ENCODE results near the gene KCNH6. TPM values are rescaled to one million over a fixed set of nuclear protein-coding genes. Genes with fewer than 3 reads are reported as not detected.

The KCNH6 gene
- total RNA-seq, 4 donors from 2014 or later = not detected

GRCh38 chr17:63476459-63476853 lies 46.7 kb upstream of the KCNH6 start:
- Histone ChIP-seq H3K36me3 (no peaks in the 10 kb centered on the region), H3K4me3 (peak overlapping the region; percentile 28 to 66), H3K4me1 (peaks cover 0 to 39% (median 21%) of the 10 kb centered on the region in 3 donors), H3K9me3 (no peaks in the 10 kb centered on the region), H3K27me3 (peaks cover 67% of the 10 kb centered on the region), H3K27ac (peak overlapping the region in 2 of 4 donors; percentile 35 to 54)
- TF ChIP-seq EP300 (IDR thresholded peaks at IDR 0.05) = no peak
- TF ChIP-seq POLR2A (IDR thresholded peaks at IDR 0.05) = no peak
- TF ChIP-seq, protein P1, sequence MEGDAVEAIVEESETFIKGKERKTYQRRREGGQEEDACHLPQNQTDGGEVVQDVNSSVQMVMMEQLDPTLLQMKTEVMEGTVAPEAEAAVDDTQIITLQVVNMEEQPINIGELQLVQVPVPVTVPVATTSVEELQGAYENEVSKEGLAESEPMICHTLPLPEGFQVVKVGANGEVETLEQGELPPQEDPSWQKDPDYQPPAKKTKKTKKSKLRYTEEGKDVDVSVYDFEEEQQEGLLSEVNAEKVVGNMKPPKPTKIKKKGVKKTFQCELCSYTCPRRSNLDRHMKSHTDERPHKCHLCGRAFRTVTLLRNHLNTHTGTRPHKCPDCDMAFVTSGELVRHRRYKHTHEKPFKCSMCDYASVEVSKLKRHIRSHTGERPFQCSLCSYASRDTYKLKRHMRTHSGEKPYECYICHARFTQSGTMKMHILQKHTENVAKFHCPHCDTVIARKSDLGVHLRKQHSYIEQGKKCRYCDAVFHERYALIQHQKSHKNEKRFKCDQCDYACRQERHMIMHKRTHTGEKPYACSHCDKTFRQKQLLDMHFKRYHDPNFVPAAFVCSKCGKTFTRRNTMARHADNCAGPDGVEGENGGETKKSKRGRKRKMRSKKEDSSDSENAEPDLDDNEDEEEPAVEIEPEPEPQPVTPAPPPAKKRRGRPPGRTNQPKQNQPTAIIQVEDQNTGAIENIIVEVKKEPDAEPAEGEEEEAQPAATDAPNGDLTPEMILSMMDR (IDR thresholded peaks at IDR 0.05) = no peak
- no peak for TF ChIP-seq POLR2AphosphoS5 (IDR thresholded peaks at IDR 0.05)
- WGBS, 2 donors (ENCODE audit: low coverage in 1 of 2) = 6% methylated on average over 3 of the region's 36 CpGs; no CpG with 5 or more reads in 1 of the 2 donors
- no peak for ATAC-seq

GRCh38 chr17:63476854-63477479 lies 46.2 kb upstream of the KCNH6 start, which contains the start of gene ACE:
Gene ACE (plus strand): TSS chr17:63477061. CDS start chr17:63477095, 34 bp downstream.
- Histone ChIP-seq H3K4me3 (peak within 1 kb of the TSS; percentile 28 to 66), H3K4me1 (peaks cover 0 to 39% (median 21%) of the 10 kb centered on the region in 3 donors), H3K9me3 (no peaks in the 10 kb centered on the region), H3K27ac (peak within 1 kb of the TSS in 2 of 4 donors; percentile 35 to 54), H3K36me3 (no peaks in the 10 kb centered on the region), H3K27me3 (peaks cover 67% of the 10 kb centered on the region)
- no CpG with 5 or more reads among the region's 78 CpGs for WGBS, 2 donors (ENCODE audit: low coverage in 1 of 2)
- TF ChIP-seq, protein P1 (IDR thresholded peaks at IDR 0.05) = no peak
- TF ChIP-seq POLR2A (IDR thresholded peaks at IDR 0.05) = peak in 1 of 2 donors; percentile 4
- ATAC-seq = peak; percentile 22

GRCh38 chr17:63477480-63478440 lies 45.4 kb upstream of the KCNH6 start:
- TF ChIP-seq, protein P1 (IDR thresholded peaks at IDR 0.05) = no peak
- TF ChIP-seq EP300 (IDR thresholded peaks at IDR 0.05) (no peak), POLR2A (IDR thresholded peaks at IDR 0.05) (no peak), POLR2AphosphoS5 (IDR thresholded peaks at IDR 0.05) (no peak)
- peaks cover 70% of the 10 kb centered on the region for H3K27me3 ChIP-seq
- peaks cover 0 to 39% (median 21%) of the 10 kb centered on the region in 3 donors for H3K4me1 ChIP-seq
- no peaks in the 10 kb centered on the region for H3K36me3 ChIP-seq
- ATAC-seq = no peak
- peak overlapping the region in 2 of 4 donors; percentile 35 to 54 for H3K27ac ChIP-seq
- peak overlapping the region; percentile 28 to 66 for H3K4me3 ChIP-seq
- no peaks in the 10 kb centered on the region for H3K9me3 ChIP-seq
- 0 to 33% methylated on average over 2 to 13 of the region's 44 CpGs for WGBS, 2 donors (ENCODE audit: low coverage in 1 of 2)

DNA sequence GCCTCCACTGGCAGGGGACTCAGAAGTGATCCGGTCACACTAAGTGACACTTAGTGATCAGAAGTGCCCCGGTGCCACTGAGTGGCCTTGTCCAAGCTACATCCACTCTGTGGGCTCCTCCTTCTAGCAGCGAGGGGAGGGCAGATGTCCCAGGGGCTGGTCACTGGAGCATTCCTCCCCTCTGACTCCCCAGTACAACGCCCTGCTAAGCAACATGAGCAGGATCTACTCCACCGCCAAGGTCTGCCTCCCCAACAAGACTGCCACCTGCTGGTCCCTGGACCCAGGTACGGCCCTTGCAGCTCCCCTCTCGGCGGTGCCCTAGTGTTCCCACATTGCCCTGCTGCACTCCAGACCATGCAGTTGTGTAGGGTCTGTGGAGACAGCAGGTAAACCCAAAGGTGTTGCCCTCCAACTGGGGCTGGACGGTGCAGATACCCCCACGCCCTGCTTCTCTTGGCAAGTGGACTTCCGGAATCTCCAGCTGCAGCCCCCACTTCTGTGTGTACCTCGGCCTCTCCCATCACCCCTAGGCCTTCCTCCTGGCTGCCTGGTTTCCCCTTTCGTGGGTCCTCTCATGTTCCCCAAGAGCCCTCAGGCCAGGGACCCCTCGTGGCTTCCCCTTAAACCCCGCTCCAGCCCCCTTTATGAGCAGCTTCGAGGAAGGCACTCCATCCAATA lies 44.2 kb upstream of the KCNH6 start:
- no peak for TF ChIP-seq POLR2A (IDR thresholded peaks at IDR 0.05)
- no peak for TF ChIP-seq EP300 (IDR thresholded peaks at IDR 0.05)
- TF ChIP-seq, protein P1 (IDR thresholded peaks at IDR 0.05) = peak in 3 of 4 experiments; percentile 59 to 73 (median 65)
- TF ChIP-seq POLR2AphosphoS5 (IDR thresholded peaks at IDR 0.05) = no peak
- Histone ChIP-seq H3K4me1 (peaks cover 0 to 39% (median 21%) of the 10 kb centered on the region in 3 donors), H3K36me3 (no peaks in the 10 kb centered on the region), H3K9me3 (no peaks in the 10 kb centered on the region), H3K27me3 (peaks cover 70% of the 10 kb centered on the region), H3K27ac (no peak overlapping the region), H3K4me3 (no peak overlapping the region)
- peak; percentile 86 for ATAC-seq
- whole genome bisulfite sequencing, 2 donors (ENCODE audit: low coverage in 1 of 2) = 58% methylated on average over 7 of the region's 16 CpGs; no CpG with 5 or more reads in 1 of the 2 donors

All from gastroesophageal sphincter (tissue), 4 donors.